Common myeloid progenitor, CD34-positive (primary cell): ENCODE results near the gene ISM2.

ENCODE experiments used
- CTCF ChIA-PET: fragments of 350-600 bp; sonication (Branson Sonifier 250); formaldehyde crosslinking; loops from one replicate; lab custom pipeline; 2021; ENCODE audit warnings: antibody characterized with exemption; lab: Charles Lee
- POLR2A ChIA-PET: fragments of 350-600 bp; sonication (Branson Sonifier 250); formaldehyde crosslinking; loops from one replicate; lab custom pipeline; 2021; ENCODE audit warnings: antibody characterized with exemption; lab: Charles Lee
- DNase-seq, 3 donors: peaks; one replicate each; pipeline versions ENCODE4 v3.0.0 to v3.0.0-alpha.2; 2013
- H3K27ac ChIP-seq, 2 experiments: 1 replicate in 1 of 2; 2 replicates in 1 of 2; pipeline ENCODE4 v1.7.0; 2013; ENCODE audit warnings: inconsistent platforms in 2 of 2, low read length in 2 of 2, mild to moderate bottlenecking in 2 of 2, low read depth in 1 of 2, moderate library complexity in 1 of 2; ENCODE audit not compliant: severe bottlenecking in 2 of 2, insufficient read depth in 1 of 2, poor library complexity in 1 of 2
- H3K27me3 ChIP-seq, 5 experiments: replicated peaks in 2 of 5; 1 replicate in 3 of 5; 2 replicates in 2 of 5; pipeline versions ENCODE4 v1.6.1 to v1.7.0; 2013; ENCODE audit warnings: low read length in 4 of 5, mild to moderate bottlenecking in 2 of 5, moderate library complexity in 2 of 5, inconsistent platforms in 1 of 5; ENCODE audit not compliant: insufficient read depth in 5 of 5, control insufficient read depth in 4 of 5
- H3K36me3 ChIP-seq, 4 experiments: 1 replicate in 2 of 4; 2 replicates in 2 of 4; pipeline versions ENCODE4 v1.6.1 to v1.7.0; 2013; ENCODE audit warnings: low read length in 3 of 4, control low read depth in 1 of 4, mild to moderate bottlenecking in 1 of 4; ENCODE audit not compliant: control insufficient read depth in 4 of 4, insufficient read depth in 4 of 4
- H3K4me1 ChIP-seq, 4 experiments: 1 replicate in 3 of 4; 2 replicates in 1 of 4; pipeline versions ENCODE4 v1.6.1 to v1.7.1; 2013; ENCODE audit warnings: low read length in 3 of 4, mild to moderate bottlenecking in 3 of 4, control low read depth in 1 of 4, inconsistent platforms in 1 of 4, moderate library complexity in 1 of 4; ENCODE audit not compliant: control insufficient read depth in 4 of 4, insufficient read depth in 4 of 4; ENCODE audit errors: control extremely low read depth in 1 of 4
- H3K4me3 ChIP-seq, 7 experiments: 1 replicate in 4 of 7; 2 replicates in 3 of 7; pipeline versions ENCODE4 v1.5.1 to v1.7.0; 2013; ENCODE audit warnings: mild to moderate bottlenecking in 7 of 7, low read length in 6 of 7, moderate library complexity in 6 of 7, inconsistent platforms in 2 of 7, low read depth in 2 of 7, control low read depth in 1 of 7; ENCODE audit not compliant: insufficient read depth in 4 of 7, control insufficient read depth in 1 of 7; ENCODE audit errors: extremely low read depth in 1 of 7
- H3K9me3 ChIP-seq, 5 experiments: 1 replicate in 4 of 5; 2 replicates in 1 of 5; pipeline versions ENCODE4 v1.6.1 to v1.7.1; 2013; ENCODE audit warnings: low read length in 4 of 5, mild to moderate bottlenecking in 2 of 5, inconsistent platforms in 1 of 5, low read depth in 1 of 5, moderate library complexity in 1 of 5; ENCODE audit not compliant: control insufficient read depth in 4 of 5, insufficient read depth in 2 of 5; ENCODE audit errors: control extremely low read depth in 1 of 5
- WGBS: methylation state at CpG from one replicate; pipeline ENCODE4 v1.1.5; 2013; ENCODE audit not compliant: insufficient coverage; 5-methylcytosine and 5-hydroxymethylcytosine counted together

ISM2 gene

GRCh38 chr14:77508876-77509275 is 10.3 kb upstream of the ISM2 start:
- Histone ChIP-seq H3K27me3 (no peaks in the 10 kb centered on the region), H3K4me3 (no peak overlapping the region), H3K36me3 (peaks cover 11 to 71% (median 46%) of the 10 kb centered on the region in 4 experiments), H3K4me1 (no peaks in the 10 kb centered on the region), H3K9me3 (no peaks in the 10 kb centered on the region), H3K27ac (no peak overlapping the region)
- no peak for DNase-seq
- POLR2A ChIA-PET = no interaction called here
- 97% methylated on average over 3 of the region's 3 CpGs for WGBS
- CTCF ChIA-PET = interaction anchor here (1.0 kb wide), 1 partner anchor 19 kb away, joined by 3 read pairs; no protein-coding TSS in a partner anchor

GRCh38 chr14:77508249-77508648 is 9.6 kb upstream of the ISM2 start:
- WGBS = 89% methylated on average over 1 of the region's 4 CpGs
- Histone ChIP-seq H3K4me3 (no peak overlapping the region), H3K27me3 (no peaks in the 10 kb centered on the region), H3K36me3 (peaks cover 11 to 67% (median 43%) of the 10 kb centered on the region in 4 experiments), H3K4me1 (no peaks in the 10 kb centered on the region), H3K27ac (no peak overlapping the region), H3K9me3 (peaks cover 0 to 2% (median 0%) of the 10 kb centered on the region in 5 experiments)
- CTCF ChIA-PET = interaction anchor here (1.9 to 2.1 kb wide), 2 partner anchors 9 to 15 kb away, joined by 4 to 6 read pairs; no protein-coding TSS in a partner anchor
- POLR2A ChIA-PET = interaction anchor here (0.7 kb wide), 1 partner anchor 15 kb away, joined by 5 read pairs; no protein-coding TSS in a partner anchor
- DNase-seq = no peak

- ChIA-PET CTCF (interaction anchor here (1.9 to 2.1 kb wide), 2 partner anchors 9 to 16 kb away, joined by 4 to 6 read pairs; no protein-coding TSS in a partner anchor), POLR2A (interaction anchor here (0.7 kb wide), 1 partner anchor 16 kb away, joined by 5 read pairs; no protein-coding TSS in a partner anchor)
- no peak overlapping the region for H3K27ac ChIP-seq
- H3K36me3 ChIP-seq = peaks cover 11 to 65% (median 42%) of the 10 kb centered on the region in 4 experiments
- H3K4me3 ChIP-seq = no peak overlapping the region
- 97% methylated on average over 3 of the region's 3 CpGs for WGBS
- no peaks in the 10 kb centered on the region for H3K27me3 ChIP-seq
- no peaks in the 10 kb centered on the region for H3K4me1 ChIP-seq
- no peak for DNase-seq
- H3K9me3 ChIP-seq = peaks cover 0 to 4% (median 0%) of the 10 kb centered on the region in 5 experiments
Measured at GRCh38 chr14:77507762-77508161, 9.1 kb upstream of the ISM2 start.

GRCh38 chr14:77505031-77505430 is 6.4 kb upstream of the ISM2 start:
- WGBS = 100% methylated on average over 2 of the region's 4 CpGs
- Histone ChIP-seq H3K27me3 (peaks cover 0 to 11% (median 3%) of the 10 kb centered on the region in 5 experiments), H3K4me1 (no peaks in the 10 kb centered on the region), H3K4me3 (no peak overlapping the region), H3K9me3 (peaks cover 0 to 4% (median 0%) of the 10 kb centered on the region in 5 experiments), H3K27ac (no peak overlapping the region), H3K36me3 (peaks cover 6 to 40% (median 22%) of the 10 kb centered on the region in 4 experiments)
- ChIA-PET POLR2A (no interaction called here), CTCF (interaction anchor here (1.4 to 1.8 kb wide), 3 partner anchors 10 to 204 kb away, joined by 4 read pairs; no protein-coding TSS in a partner anchor)
- no peak for DNase-seq

- CTCF ChIA-PET = interaction anchor here (1.3 kb wide), 1 partner anchor 10 kb away, joined by 3 read pairs; no protein-coding TSS in a partner anchor
- H3K9me3 ChIP-seq = peaks cover 0 to 4% (median 0%) of the 10 kb centered on the region in 5 experiments
- no CpG with 5 or more reads among the region's 5 CpGs for WGBS
Measured at GRCh38 chr14:77503138-77503537, 4.5 kb upstream of the ISM2 start.

GRCh38 chr14:77502109-77502782 is 3.6 kb upstream of the ISM2 start:
- DNase-seq = no peak
- POLR2A ChIA-PET = no interaction called here
- WGBS = 86% methylated on average over 4 of the region's 11 CpGs

More at GRCh38 chr14:77503138-77503537, 4.5 kb upstream of the ISM2 start:
- Histone ChIP-seq H3K36me3 (peaks cover 4 to 23% (median 11%) of the 10 kb centered on the region in 4 experiments), H3K4me1 (peaks cover 0 to 12% (median 11%) of the 10 kb centered on the region in 4 experiments), H3K27ac (no peak overlapping the region), H3K4me3 (no peak overlapping the region), H3K27me3 (peaks cover 0 to 30% (median 5%) of the 10 kb centered on the region in 5 experiments)
- no peak for DNase-seq
- POLR2A ChIA-PET = no interaction called here

More at GRCh38 chr14:77502109-77502782, 3.6 kb upstream of the ISM2 start:
- Histone ChIP-seq H3K4me3 (no peak overlapping the region), H3K27me3 (peaks cover 0 to 37% (median 9%) of the 10 kb centered on the region in 5 experiments), H3K9me3 (peaks cover 0 to 4% (median 0%) of the 10 kb centered on the region in 5 experiments), H3K36me3 (peaks cover 0 to 15% (median 7%) of the 10 kb centered on the region in 4 experiments), H3K4me1 (peaks cover 0 to 16% (median 16%) of the 10 kb centered on the region in 4 experiments), H3K27ac (no peak overlapping the region)
- CTCF ChIA-PET = interaction anchor here (1.3 kb wide), 1 partner anchor 10 kb away, joined by 3 read pairs; no protein-coding TSS in a partner anchor
